ENCODE results near the gene TUBB4A. TPM values are rescaled to one million over a fixed set of nuclear protein-coding genes. Genes with fewer than 3 reads are reported as not detected.

The TUBB4A gene
- total RNA-seq: not detected in 2 replicates

DNA sequence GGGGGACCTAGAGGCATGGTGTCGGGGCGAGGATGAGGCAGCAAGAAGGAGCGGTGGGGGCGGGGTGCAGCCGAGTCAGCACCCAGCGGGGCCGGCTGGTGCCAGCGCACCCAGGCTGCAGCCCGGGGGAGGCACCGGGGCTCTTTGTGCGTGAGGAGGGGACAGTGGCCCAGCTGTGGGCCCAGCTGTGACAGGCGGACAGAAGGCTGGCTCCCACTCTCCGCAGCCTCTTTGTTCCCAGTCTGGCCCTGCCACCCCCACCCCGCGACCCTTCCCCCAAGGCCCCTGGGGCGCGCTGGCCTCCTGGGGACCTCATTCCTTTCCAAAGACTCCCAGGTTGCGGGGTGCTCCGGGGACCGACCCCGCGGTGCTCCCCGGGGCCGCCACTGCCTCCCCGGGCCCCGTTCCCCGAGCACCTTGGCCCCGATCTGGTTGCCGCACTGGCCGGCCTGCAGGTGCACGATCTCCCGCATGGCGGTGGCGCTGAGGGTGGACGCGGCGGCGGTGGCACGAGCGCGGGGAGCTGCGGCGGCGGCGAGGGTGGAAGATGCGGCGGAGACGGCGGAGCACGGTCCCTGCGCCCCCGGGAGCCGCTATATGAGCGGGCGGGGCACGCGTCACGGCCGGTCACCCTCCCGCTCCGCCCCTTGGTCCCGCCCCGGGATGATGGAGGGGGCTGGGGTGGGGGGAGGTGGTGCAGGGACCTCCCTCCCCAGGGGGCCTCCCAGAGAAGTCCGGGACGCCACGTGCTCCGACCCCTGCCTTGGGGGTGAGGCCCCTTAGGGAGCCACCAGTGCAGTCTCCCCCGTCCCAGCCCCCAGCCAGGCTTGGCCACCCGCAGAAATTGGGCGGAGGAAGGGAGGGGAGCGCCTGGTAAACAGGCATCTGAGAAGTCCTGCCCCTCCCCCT is at the start of gene TUBB4A:
Gene TUBB4A, minus strand, starts transcription at position 570 of the 909 bp plus-strand sequence. Its CDS starts 97 bp downstream, at position 473.

DNA sequence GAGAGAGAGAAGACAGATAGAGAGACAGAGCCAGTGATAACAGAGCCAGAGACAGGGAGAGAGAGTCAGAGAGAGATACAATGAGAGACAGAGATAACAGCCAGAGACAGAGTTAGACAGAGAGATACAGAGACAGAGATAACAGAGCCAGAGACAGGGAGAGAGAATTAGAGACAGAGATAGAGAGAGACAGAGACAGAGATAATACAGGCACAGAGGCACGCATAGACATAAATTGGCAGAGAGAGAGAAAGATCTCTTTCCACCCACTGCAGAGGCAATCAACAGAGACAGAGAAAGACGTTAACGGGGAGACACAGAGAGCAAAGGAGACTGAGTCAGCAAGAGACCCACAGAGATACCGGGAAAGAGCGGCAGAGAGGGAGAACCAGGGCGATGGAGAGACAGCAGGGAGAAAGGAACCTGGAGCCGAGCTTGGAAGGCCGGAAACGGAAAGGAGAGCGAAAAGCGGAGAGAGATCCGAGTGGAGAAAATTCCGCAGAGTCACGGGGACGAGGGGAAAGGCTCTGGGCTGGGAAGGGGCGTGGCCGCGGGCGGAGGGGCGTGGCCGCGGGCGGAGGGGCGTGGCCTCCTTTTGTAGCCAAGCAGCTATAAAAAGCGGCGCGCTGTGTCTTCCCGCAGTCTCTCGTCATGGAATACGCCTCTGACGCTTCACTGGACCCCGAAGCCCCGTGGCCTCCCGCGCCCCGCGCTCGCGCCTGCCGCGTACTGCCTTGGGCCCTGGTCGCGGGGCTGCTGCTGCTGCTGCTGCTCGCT is 28.5 kb upstream of the TUBB4A start, which contains the start of gene TNFSF9:
Gene TNFSF9, plus strand, starts transcription at position 641 of the 777 bp plus-strand sequence. Its CDS starts 11 bp downstream, at position 652.

DNA sequence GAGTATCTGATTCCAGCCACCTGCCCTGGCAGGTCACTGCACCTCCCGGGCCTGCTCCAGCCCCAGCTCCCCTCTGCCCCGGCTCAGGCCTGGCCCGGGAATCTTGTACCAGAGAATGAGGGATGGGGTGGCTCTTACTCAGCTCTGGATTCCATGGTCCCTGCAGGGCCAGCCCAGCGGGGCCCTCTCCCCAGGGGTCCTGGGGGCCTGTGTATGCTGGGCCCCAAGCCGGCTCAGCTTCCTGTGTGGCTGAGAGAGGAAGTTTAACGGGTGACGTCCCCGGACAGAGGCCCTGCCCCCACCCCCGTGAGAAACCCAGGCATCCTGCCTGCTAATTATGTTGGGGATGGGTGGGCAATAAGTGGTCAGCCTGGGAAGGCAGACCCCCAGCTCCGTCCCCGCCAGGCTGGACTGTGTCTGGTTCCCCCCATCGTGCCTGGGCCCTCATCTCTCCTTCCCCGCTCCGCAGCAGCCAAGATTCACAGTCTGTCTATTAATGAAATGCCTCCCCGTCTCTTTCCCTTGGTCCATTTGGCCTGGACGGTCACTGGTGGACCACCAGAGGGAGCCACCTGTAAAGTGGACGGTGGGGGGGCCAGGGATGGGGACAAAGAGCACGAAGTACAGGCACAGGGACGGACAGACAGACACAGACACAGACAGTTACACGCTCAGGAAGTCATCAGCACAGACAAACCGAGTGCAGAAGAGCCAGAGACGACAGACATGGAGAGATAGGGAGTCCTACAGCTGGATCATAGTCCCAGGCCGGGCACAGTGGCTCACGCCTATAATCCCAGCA is 20.4 kb downstream of the TUBB4A start, which contains the start of gene DENND1C:
Gene DENND1C, minus strand, starts transcription at position 247 of the 802 bp plus-strand sequence. Its CDS starts 92 bp downstream, at position 155.

DNA sequence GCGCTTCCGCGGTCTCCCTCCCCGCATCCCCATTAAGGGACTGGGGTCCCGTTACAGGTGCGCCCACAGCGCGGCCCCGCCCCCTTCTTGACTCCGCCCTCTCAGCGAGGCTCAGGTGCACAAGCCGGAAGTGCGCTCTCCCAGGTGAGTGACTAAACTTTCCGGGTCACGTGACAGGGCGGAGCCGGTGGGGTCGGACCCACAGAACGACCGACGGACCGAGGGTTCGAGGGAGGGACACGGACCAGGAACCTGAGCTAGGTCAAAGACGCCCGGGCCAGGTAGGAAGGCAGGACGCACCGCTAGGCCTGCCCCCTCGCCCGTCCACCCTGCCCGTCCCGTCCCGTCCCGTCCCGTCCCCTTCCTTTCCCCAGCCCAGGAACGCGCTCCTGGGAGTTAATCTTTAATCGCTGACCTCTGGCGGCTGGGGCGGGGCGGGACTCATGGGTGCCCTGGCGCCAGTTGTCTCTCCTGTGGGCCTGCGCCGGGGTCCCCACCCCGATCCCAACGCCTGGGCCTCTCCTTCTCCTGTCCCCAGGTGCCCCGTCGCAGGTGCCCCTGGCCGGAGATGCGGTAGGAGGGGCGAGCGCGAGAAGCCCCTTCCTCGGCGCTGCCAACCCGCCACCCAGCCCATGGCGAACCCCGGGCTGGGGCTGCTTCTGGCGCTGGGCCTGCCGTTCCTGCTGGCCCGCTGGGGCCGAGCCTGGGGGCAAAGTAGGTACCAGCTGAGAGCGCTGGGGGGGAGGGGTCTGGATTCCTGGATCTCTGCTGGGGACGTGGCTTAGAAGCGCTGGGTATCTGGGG is 37.8 kb downstream of the TUBB4A start, which contains the start of gene CRB3:
Gene CRB3, plus strand, starts transcription at position 202 of the 804 bp plus-strand sequence. Its CDS starts 431 bp downstream, at position 633.

DNA sequence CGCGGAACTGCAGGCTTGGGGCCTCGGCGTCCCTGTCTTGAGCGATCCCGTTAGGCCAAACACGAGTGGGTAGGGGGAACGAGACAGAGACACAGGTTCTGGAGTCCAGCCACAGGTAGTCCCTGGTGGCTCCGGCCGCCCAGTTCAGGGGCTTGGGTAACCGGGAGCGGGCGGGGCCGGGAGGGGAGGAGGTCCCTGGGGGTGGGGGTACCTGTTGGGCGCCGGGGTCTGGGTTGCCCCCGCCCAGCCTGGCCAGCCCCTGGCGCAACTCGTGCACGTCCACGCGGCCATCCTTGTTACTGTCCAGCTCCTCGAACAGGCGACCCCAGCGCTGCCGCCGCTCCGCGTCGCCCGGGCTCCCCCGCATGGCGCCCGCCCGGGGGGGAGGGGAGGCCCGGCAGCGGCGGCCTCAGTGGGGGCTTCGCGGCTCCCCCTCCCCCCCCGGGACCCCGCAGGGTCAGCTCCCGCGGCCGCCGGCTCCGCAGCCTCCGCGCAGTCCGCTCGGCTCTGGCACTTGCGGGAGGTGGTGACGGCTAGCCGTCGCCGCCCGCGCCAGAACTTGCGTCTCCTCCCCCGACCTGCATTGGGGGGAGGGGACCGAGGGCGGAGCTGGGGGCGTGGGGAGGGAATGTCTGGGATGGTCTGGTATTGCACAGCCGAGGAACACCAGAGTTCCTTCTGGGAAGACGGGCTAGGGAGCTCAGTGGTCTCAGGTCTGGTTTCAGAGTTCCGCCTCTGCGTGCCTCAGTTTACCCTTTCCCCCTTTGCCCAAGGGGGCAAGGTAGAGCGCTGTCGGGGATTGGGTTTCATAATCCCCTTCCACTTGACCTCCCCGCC is 42.6 kb downstream of the TUBB4A start, which contains the start of gene SLC25A23:
Gene SLC25A23, minus strand, starts transcription at position 531 of the 837 bp plus-strand sequence. Its CDS starts 164 bp downstream, at position 367.

Other genes with a start within 250 kb of the TUBB4A start
- gene MLLT1, start 222.3 kb downstream of the TUBB4A start, total RNA-seq: 4.4 and 8.1 TPM in 2 replicates
- gene ACER1, start 168.7 kb downstream of the TUBB4A start, total RNA-seq: not detected in 2 replicates
- 47.2 and 49.1 TPM in 2 replicates for gene CLPP, start 140.8 kb downstream of the TUBB4A start, total RNA-seq
- gene ALKBH7, start 129.5 kb downstream of the TUBB4A start, total RNA-seq: 28.5 and 30.6 TPM in 2 replicates
- gene PSPN, start 126.4 kb downstream of the TUBB4A start, total RNA-seq: 0.43 and 0.92 TPM in 2 replicates
- gene GTF2F1, start 109.1 kb downstream of the TUBB4A start, total RNA-seq: 68.9 and 78.9 TPM in 2 replicates
- gene KHSRP, start 77.5 kb downstream of the TUBB4A start, total RNA-seq: 63.7 and 81.1 TPM in 2 replicates
- gene SLC25A41, start 68.5 kb downstream of the TUBB4A start, total RNA-seq: not detected in 2 replicates
- gene SLC25A23, start 42.5 kb downstream of the TUBB4A start, total RNA-seq: 14.4 and 15.1 TPM in 2 replicates
- not detected in 2 replicates for gene CRB3, start 38.0 kb downstream of the TUBB4A start, total RNA-seq
- not detected in 2 replicates for gene DENND1C, start 20.5 kb downstream of the TUBB4A start, total RNA-seq
- gene TNFSF9, start 28.7 kb upstream of the TUBB4A start, total RNA-seq: 0.28 and 0.37 TPM in 2 replicates
- not detected in 2 replicates for gene CD70, start 88.8 kb upstream of the TUBB4A start, total RNA-seq
- 0.09 TPM in 1 of 2 replicates, not detected in the other for gene TNFSF14, start 167.9 kb upstream of the TUBB4A start, total RNA-seq
- 8.1 and 24.6 TPM in 2 replicates for gene C3, start 218.3 kb upstream of the TUBB4A start, total RNA-seq
- gene GPR108, start 235.3 kb upstream of the TUBB4A start, total RNA-seq: 50.2 and 52.2 TPM in 2 replicates
- 36.0 and 46.7 TPM in 2 replicates for gene TRIP10, start 237.4 kb upstream of the TUBB4A start, total RNA-seq

All from smooth muscle cell of bladder (primary cell).